ENCODE measurements around the gene ZFYVE19.

The ZFYVE19 gene

GRCh38 chr15:40807028-40807887, at the start of gene ZFYVE19, which contains the start of gene DNAJC17:
TSS of gene ZFYVE19 (plus strand) at chr15:40807089. CDS start at chr15:40807590, 501 bp downstream.
TSS of gene DNAJC17 (minus strand) at chr15:40807473. CDS start at chr15:40807446, 27 bp downstream.
- peak; percentile 99 for DNase-seq

GRCh38 chr15:40759961-40760360, 46.9 kb upstream of the ZFYVE19 start:
- no peak for DNase-seq

- DNase-seq = peak; percentile 77
These were observed 43.7 kb upstream of the ZFYVE19 start for GRCh38 chr15:40762919-40763800.

GRCh38 chr15:40763801-40764628, 42.9 kb upstream of the ZFYVE19 start, which contains the start of gene GCHFR:
TSS of gene GCHFR (plus strand) at chr15:40764068. CDS start at chr15:40764181, 113 bp downstream.
- peak; percentile 70 for DNase-seq

GRCh38 chr15:40764629-40765103, 42.2 kb upstream of the ZFYVE19 start:
- no peak for DNase-seq

- no peak for DNase-seq
These were observed 40.6 kb upstream of the ZFYVE19 start for GRCh38 chr15:40766194-40766815.

- DNase-seq = no peak
These were observed 39.7 kb upstream of the ZFYVE19 start for GRCh38 chr15:40766906-40767837.

- no peak for DNase-seq
These were observed 38.9 kb upstream of the ZFYVE19 start for GRCh38 chr15:40767838-40768500.

- no peak for DNase-seq
These were observed 38.2 kb upstream of the ZFYVE19 start for GRCh38 chr15:40768521-40769273.

GRCh38 chr15:40769274-40770146, 37.4 kb upstream of the ZFYVE19 start, which contains the start of gene C15orf62:
TSS of gene C15orf62 (plus strand) at chr15:40769980. CDS start at chr15:40770496, 516 bp downstream.
- DNase-seq = peak; percentile 38

- peak; percentile 65 for DNase-seq
These were observed 36.7 kb upstream of the ZFYVE19 start for GRCh38 chr15:40770147-40770721.

- no peak for DNase-seq
These were observed 35.6 kb upstream of the ZFYVE19 start for GRCh38 chr15:40771242-40771641.

- DNase-seq = no peak
These were observed 34.9 kb upstream of the ZFYVE19 start for GRCh38 chr15:40772014-40772413.

GRCh38 chr15:40773496-40773895, 33.4 kb upstream of the ZFYVE19 start:
- no peak for DNase-seq

- no peak for DNase-seq
These were observed 33.0 kb upstream of the ZFYVE19 start for GRCh38 chr15:40773902-40774301.

- no peak for DNase-seq
These were observed 31.9 kb upstream of the ZFYVE19 start for GRCh38 chr15:40775007-40775406.

GRCh38 chr15:40775740-40776536, 31.0 kb upstream of the ZFYVE19 start:
- no peak for DNase-seq
